Measurements from ENCODE around the gene COL13A1. TPM values are rescaled to one million over a fixed set of nuclear protein-coding genes. Genes with fewer than 3 reads are reported as not detected.

COL13A1 gene
- total RNA-seq, 1 experiment from 2014 or later: 5.9 TPM

DNA sequence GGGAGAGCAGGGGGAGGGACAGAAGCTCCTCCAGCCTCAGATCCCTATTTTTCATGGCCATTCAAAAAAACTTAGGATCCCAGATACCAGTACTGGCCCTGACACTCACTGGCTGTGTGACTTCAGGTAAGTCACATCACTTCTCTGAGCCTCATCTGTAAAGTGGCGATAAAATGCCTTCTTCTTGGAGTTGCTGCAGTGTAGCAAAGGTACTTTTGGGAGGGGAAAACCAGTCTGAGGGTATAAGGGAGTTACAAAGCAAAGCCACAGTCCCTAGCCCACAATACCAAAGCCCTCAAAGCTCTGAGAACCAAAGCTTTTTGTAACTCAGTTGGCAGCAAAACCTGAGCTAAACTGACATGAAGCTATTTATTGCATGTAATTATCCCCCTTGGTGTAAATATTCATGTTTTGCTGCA is 43.4 kb upstream of the COL13A1 start:
- Histone ChIP-seq H2AFZ (ENCODE audit: low read depth, low read length, poor library complexity, severe bottlenecking) (no peak overlapping the region), H3K9ac (ENCODE audit: low read length) (no peak overlapping the region), H3K79me2 (ENCODE audit: insufficient read depth, low read length) (no peaks in the 10 kb centered on the region), H3K4me2 (ENCODE audit: low read length) (no peak overlapping the region), H3K9me2 (ENCODE audit: insufficient read depth) (no peaks in the 10 kb centered on the region), H3K27ac (ENCODE audit: low read depth, low read length) (no peak overlapping the region), H4K20me1 (ENCODE audit: insufficient read depth) (no peaks in the 10 kb centered on the region), H3K4me3 (replicated peaks in 1 of 2; ENCODE audit: low read depth in 1 of 2, low read length in 2 of 2) (no peak overlapping the region), H3K4me1 (ENCODE audit: control insufficient read depth in 1 of 2, insufficient read depth in 2 of 2, low read length in 2 of 2) (no peaks in the 10 kb centered on the region), H3K36me3 (ENCODE audit: control insufficient read depth in 1 of 2, insufficient read depth in 2 of 2, low read length in 2 of 2) (no peaks in the 10 kb centered on the region), H3K9me3 (ENCODE audit: control insufficient read depth in 1 of 2, insufficient read depth in 1 of 2, low read depth in 1 of 2, low read length in 2 of 2) (no peaks in the 10 kb centered on the region), H3K27me3 (ENCODE audit: insufficient read depth, low read length) (no peaks in the 10 kb centered on the region)
- ATAC-seq (no peak), DNase-seq (ENCODE audit: low read depth, low spot score) (no peak)
- RAD21 ChIA-PET (ENCODE audit: low non-redundant PET in 1 of 2, low total read pairs in 2 of 2, uncharacterized antibody in 2 of 2, unreplicated experiment in 2 of 2): no interaction called here
- TF ChIP-seq SRF (IDR thresholded peaks at IDR 0.05; ENCODE audit: low read depth) (no peak), EGR1 (IDR thresholded peaks at IDR 0.05; ENCODE audit: low read depth) (no peak), POLR2A (IDR thresholded peaks at IDR 0.05; ENCODE audit: borderline replicate concordance, extremely low read depth, insufficient read depth, insufficient read length) (no peak), ZFX (IDR thresholded peaks at IDR 0.05) (no peak), TCF7L2 (IDR thresholded peaks at IDR 0.05; ENCODE audit: borderline replicate concordance, extremely low read depth, insufficient read depth, insufficient read length) (no peak), YY1 (IDR thresholded peaks at IDR 0.05; ENCODE audit: extremely low read depth, insufficient replicate concordance, low read depth, low read length) (no peak), EZH2 (IDR thresholded peaks at IDR 0.05) (no peak), EZH2phosphoT487 (IDR thresholded peaks at IDR 0.05; ENCODE audit: borderline replicate concordance) (no peak), FOSL1 (IDR thresholded peaks at IDR 0.05; ENCODE audit: low read depth) (no peak), SIN3A (IDR thresholded peaks at IDR 0.05; ENCODE audit: low read depth) (no peak)
- TF ChIP-seq, protein P1, sequence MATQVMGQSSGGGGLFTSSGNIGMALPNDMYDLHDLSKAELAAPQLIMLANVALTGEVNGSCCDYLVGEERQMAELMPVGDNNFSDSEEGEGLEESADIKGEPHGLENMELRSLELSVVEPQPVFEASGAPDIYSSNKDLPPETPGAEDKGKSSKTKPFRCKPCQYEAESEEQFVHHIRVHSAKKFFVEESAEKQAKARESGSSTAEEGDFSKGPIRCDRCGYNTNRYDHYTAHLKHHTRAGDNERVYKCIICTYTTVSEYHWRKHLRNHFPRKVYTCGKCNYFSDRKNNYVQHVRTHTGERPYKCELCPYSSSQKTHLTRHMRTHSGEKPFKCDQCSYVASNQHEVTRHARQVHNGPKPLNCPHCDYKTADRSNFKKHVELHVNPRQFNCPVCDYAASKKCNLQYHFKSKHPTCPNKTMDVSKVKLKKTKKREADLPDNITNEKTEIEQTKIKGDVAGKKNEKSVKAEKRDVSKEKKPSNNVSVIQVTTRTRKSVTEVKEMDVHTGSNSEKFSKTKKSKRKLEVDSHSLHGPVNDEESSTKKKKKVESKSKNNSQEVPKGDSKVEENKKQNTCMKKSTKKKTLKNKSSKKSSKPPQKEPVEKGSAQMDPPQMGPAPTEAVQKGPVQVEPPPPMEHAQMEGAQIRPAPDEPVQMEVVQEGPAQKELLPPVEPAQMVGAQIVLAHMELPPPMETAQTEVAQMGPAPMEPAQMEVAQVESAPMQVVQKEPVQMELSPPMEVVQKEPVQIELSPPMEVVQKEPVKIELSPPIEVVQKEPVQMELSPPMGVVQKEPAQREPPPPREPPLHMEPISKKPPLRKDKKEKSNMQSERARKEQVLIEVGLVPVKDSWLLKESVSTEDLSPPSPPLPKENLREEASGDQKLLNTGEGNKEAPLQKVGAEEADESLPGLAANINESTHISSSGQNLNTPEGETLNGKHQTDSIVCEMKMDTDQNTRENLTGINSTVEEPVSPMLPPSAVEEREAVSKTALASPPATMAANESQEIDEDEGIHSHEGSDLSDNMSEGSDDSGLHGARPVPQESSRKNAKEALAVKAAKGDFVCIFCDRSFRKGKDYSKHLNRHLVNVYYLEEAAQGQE (IDR thresholded peaks at IDR 0.05; ENCODE audit: low read depth): no peak
- TF ChIP-seq, protein P2, sequence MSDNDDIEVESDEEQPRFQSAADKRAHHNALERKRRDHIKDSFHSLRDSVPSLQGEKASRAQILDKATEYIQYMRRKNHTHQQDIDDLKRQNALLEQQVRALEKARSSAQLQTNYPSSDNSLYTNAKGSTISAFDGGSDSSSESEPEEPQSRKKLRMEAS (IDR thresholded peaks at IDR 0.05): no peak
- CTCF ChIA-PET: interaction anchor here (0.7 to 1.1 kb wide), 2 partner anchors 15 to 31 kb away, joined by 3 read pairs; no protein-coding TSS in a partner anchor
- BruUV-seq (replicated peaks): no TSS peak
- POLR2A ChIA-PET: no interaction called here
- intact Hi-C loops (cut with micrococcal nuclease): no loop called here
